ENCODE measurements around the gene CIBAR2.
"Not testable (repeated sequence)": the region's sequence is repeated elsewhere in the genome, so short reads cannot be mapped to it uniquely, and the experiment has no call there.

The CIBAR2 gene

GRCh38 chr16:85129876-85130704 lies 17.8 kb upstream of the CIBAR2 start:
- no peak for DNase-seq (ENCODE audit: insufficient read length, low spot score)
- no peak for FAIRE-seq

GRCh38 chr16:85128079-85128837 lies 16.0 kb upstream of the CIBAR2 start:
- no peak for FAIRE-seq
- DNase-seq (ENCODE audit: insufficient read length, low spot score): no peak

GRCh38 chr16:85127379-85127723 lies 15.1 kb upstream of the CIBAR2 start:
- FAIRE-seq (no peak), DNase-seq (ENCODE audit: insufficient read length, low spot score) (no peak)

- FAIRE-seq: no peak
- DNase-seq (ENCODE audit: insufficient read length, low spot score): no peak
Observed at GRCh38 chr16:85126705-85127378, 14.6 kb upstream of the CIBAR2 start.

GRCh38 chr16:85126394-85126704 lies 14.1 kb upstream of the CIBAR2 start:
- DNase-seq (ENCODE audit: insufficient read length, low spot score) (no peak), FAIRE-seq (no peak)

GRCh38 chr16:85125570-85126393 lies 13.5 kb upstream of the CIBAR2 start:
- FAIRE-seq (no peak), DNase-seq (ENCODE audit: insufficient read length, low spot score) (no peak)

- no peak for DNase-seq (ENCODE audit: insufficient read length, low spot score)
- no peak for FAIRE-seq
Observed at GRCh38 chr16:85124636-85125346, 12.5 kb upstream of the CIBAR2 start.

- no peak for FAIRE-seq
- DNase-seq (ENCODE audit: insufficient read length, low spot score): no peak
Observed at GRCh38 chr16:85123891-85124635, 11.8 kb upstream of the CIBAR2 start.

- not testable (repeated sequence) for FAIRE-seq; DNase-seq (ENCODE audit: insufficient read length, low spot score)
Observed at GRCh38 chr16:85123441-85123840, 11.2 kb upstream of the CIBAR2 start.

GRCh38 chr16:85120006-85120340 lies 7.7 kb upstream of the CIBAR2 start:
- FAIRE-seq: no peak

GRCh38 chr16:85117418-85117817 lies 5.1 kb upstream of the CIBAR2 start:
- DNase-seq (ENCODE audit: insufficient read length, low spot score) (no peak), FAIRE-seq (no peak)

More at GRCh38 chr16:85120006-85120340, 7.7 kb upstream of the CIBAR2 start:
- DNase-seq (ENCODE audit: insufficient read length, low spot score): no peak

- DNase-seq (ENCODE audit: insufficient read length, low spot score): peak; percentile 97
- peak; percentile 95 for FAIRE-seq
Observed at GRCh38 chr16:85114909-85115567, 2.8 kb upstream of the CIBAR2 start.

GRCh38 chr16:85113913-85114312 lies 1.6 kb upstream of the CIBAR2 start:
- DNase-seq (ENCODE audit: insufficient read length, low spot score) (no peak), FAIRE-seq (no peak)

GRCh38 chr16:85113168-85113733 lies 979 bp upstream of the CIBAR2 start:
- DNase-seq (ENCODE audit: insufficient read length, low spot score): no peak
- no peak for FAIRE-seq

- FAIRE-seq (no peak), DNase-seq (ENCODE audit: insufficient read length, low spot score) (no peak)
Observed at GRCh38 chr16:85111184-85111583, 1.1 kb downstream of the CIBAR2 start.

- FAIRE-seq: no peak
- DNase-seq (ENCODE audit: insufficient read length, low spot score): no peak
Observed at GRCh38 chr16:85110105-85110504, 2.2 kb downstream of the CIBAR2 start.

GRCh38 chr16:85107532-85107931 lies 4.7 kb downstream of the CIBAR2 start:
- FAIRE-seq: no peak
- no peak for DNase-seq (ENCODE audit: insufficient read length, low spot score)

GRCh38 chr16:85107083-85107482 lies 5.2 kb downstream of the CIBAR2 start:
- FAIRE-seq (no peak), DNase-seq (ENCODE audit: insufficient read length, low spot score) (no peak)

- DNase-seq (ENCODE audit: insufficient read length, low spot score) (no peak), FAIRE-seq (peak; percentile 42)
Observed at GRCh38 chr16:85105475-85105874, 6.8 kb downstream of the CIBAR2 start.

Measured in GM19239 (cell line).